ENCODE results near the gene FSD1.

FSD1 gene

DNA sequence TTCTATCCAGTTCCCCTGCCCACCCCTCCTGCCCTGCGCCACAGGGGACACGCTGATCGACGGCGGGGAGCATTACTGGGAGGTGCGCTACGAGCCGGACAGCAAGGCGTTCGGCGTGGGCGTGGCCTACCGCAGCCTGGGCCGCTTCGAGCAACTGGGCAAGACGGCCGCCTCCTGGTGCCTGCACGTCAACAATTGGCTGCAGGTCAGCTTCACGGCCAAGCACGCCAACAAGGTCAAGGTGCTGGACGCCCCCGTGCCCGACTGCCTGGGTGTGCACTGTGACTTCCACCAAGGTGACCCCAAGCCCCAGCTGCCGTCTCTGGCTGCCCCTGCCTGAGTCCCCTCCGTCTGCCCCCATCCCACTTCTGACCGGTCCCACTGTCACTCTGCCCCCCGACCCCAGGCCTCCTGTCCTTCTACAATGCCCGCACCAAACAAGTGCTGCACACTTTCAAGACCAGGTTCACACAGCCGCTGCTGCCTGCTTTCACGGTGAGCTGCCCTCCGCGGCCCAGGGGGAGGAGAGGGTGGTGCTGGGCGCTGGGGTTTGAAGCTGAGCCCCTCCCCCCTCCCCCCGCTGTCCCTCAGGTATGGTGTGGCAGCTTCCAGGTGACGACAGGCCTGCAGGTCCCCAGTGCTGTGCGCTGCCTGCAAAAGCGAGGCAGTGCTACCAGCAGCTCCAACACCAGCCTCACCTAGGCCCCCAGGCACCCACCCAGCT is 18.7 kb downstream of the FSD1 start:
- H3K9me2 ChIP-seq (ENCODE audit: low read depth, low read length): no peaks in the 10 kb centered on the region
- H3K36me3 ChIP-seq (ENCODE audit: insufficient read depth, low read length): no peaks in the 10 kb centered on the region
- H3K9me3 ChIP-seq (ENCODE audit: low read length): no peaks in the 10 kb centered on the region; the same call in 1 of the 2 replicates
- H3K4me1 ChIP-seq (ENCODE audit: insufficient read depth, low read length, severe bottlenecking): no peaks in the 10 kb centered on the region
- no peak overlapping the region for H2AFZ ChIP-seq (ENCODE audit: low read length)
- H3K79me2 ChIP-seq (ENCODE audit: insufficient read depth, low read length): no peaks in the 10 kb centered on the region
- no peak overlapping the region for H3K27ac ChIP-seq (ENCODE audit: low read depth, low read length, poor library complexity, severe bottlenecking)
- no peaks in the 10 kb centered on the region for H4K20me1 ChIP-seq (ENCODE audit: insufficient read depth, low read length)
- no peak overlapping the region for H3K4me3 ChIP-seq (ENCODE audit: low read depth, low read length, poor library complexity, severe bottlenecking)
- no peak overlapping the region for H3K9ac ChIP-seq (ENCODE audit: low read length)
- H3F3A ChIP-seq (ENCODE audit: insufficient read depth, low read length): no peaks in the 10 kb centered on the region
- H3K27me3 ChIP-seq (ENCODE audit: insufficient read depth, low read length): no peaks in the 10 kb centered on the region
- no peak for TF ChIP-seq EZH2 (IDR thresholded peaks at IDR 0.05; ENCODE audit: borderline replicate concordance, low read length)
- TF ChIP-seq, protein P1, sequence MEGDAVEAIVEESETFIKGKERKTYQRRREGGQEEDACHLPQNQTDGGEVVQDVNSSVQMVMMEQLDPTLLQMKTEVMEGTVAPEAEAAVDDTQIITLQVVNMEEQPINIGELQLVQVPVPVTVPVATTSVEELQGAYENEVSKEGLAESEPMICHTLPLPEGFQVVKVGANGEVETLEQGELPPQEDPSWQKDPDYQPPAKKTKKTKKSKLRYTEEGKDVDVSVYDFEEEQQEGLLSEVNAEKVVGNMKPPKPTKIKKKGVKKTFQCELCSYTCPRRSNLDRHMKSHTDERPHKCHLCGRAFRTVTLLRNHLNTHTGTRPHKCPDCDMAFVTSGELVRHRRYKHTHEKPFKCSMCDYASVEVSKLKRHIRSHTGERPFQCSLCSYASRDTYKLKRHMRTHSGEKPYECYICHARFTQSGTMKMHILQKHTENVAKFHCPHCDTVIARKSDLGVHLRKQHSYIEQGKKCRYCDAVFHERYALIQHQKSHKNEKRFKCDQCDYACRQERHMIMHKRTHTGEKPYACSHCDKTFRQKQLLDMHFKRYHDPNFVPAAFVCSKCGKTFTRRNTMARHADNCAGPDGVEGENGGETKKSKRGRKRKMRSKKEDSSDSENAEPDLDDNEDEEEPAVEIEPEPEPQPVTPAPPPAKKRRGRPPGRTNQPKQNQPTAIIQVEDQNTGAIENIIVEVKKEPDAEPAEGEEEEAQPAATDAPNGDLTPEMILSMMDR (IDR thresholded peaks at IDR 0.05; ENCODE audit: low read length): no peak
- no peak overlapping the region for H3K4me2 ChIP-seq (ENCODE audit: low read length)

DNA sequence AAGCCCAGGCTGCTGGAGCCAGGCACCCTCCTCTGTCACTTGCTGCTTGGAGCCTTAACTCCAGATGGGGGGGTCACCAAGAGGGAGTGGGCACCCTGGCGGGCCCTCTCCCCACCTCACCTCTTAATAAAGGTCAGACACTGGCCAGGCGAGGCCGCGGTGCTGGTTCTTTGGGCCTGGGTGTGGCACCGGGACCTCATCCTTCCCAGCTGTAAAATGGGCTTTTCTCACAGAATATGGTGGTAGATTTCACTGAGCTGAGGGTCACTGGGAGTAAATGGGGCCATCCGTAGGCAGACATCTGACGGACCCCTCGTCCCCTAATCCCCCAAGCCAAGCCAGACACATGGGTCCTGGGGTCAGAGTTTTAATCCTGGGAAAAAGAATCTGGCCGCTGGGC is 19.3 kb downstream of the FSD1 start:
- Histone ChIP-seq H3K27me3 (ENCODE audit: insufficient read depth, low read length) (no peaks in the 10 kb centered on the region), H3K36me3 (ENCODE audit: insufficient read depth, low read length) (no peaks in the 10 kb centered on the region), H3K4me1 (ENCODE audit: insufficient read depth, low read length, severe bottlenecking) (no peaks in the 10 kb centered on the region), H3F3A (ENCODE audit: insufficient read depth, low read length) (no peaks in the 10 kb centered on the region), H3K9ac (ENCODE audit: low read length) (no peak overlapping the region), H3K79me2 (ENCODE audit: insufficient read depth, low read length) (no peaks in the 10 kb centered on the region), H3K9me3 (ENCODE audit: low read length) (no peaks in the 10 kb centered on the region; the same call in 1 of the 2 replicates), H3K4me2 (ENCODE audit: low read length) (no peak overlapping the region), H4K20me1 (ENCODE audit: insufficient read depth, low read length) (no peaks in the 10 kb centered on the region), H3K4me3 (ENCODE audit: low read depth, low read length, poor library complexity, severe bottlenecking) (no peak overlapping the region), H3K27ac (ENCODE audit: low read depth, low read length, poor library complexity, severe bottlenecking) (no peak overlapping the region), H2AFZ (ENCODE audit: low read length) (no peak overlapping the region), H3K9me2 (ENCODE audit: low read depth, low read length) (no peaks in the 10 kb centered on the region)
- no peak for TF ChIP-seq EZH2 (IDR thresholded peaks at IDR 0.05; ENCODE audit: borderline replicate concordance, low read length)

DNA sequence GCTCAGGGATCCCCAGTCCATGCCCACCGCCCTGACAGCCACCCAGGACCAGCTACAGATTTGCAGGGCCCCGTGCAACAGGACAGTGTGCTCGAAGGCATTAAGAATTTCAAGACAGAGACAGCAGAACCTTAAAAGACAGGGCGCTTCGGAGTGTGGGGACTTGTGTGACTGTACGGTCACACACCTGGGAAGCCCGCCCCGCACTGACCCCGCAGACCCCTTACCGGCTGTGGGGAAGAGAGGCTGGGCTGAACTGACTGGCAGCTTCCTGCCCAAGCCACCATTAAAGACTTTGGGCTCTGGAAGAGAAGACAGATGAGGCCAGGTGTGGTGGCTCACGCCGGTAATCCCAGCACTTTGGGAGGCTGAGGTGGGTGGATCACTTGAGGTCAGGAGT is 19.8 kb downstream of the FSD1 start:
- Histone ChIP-seq H3K9me2 (ENCODE audit: low read depth, low read length) (no peaks in the 10 kb centered on the region), H3F3A (ENCODE audit: insufficient read depth, low read length) (no peaks in the 10 kb centered on the region), H3K9ac (ENCODE audit: low read length) (no peak overlapping the region), H3K4me1 (ENCODE audit: insufficient read depth, low read length, severe bottlenecking) (no peaks in the 10 kb centered on the region), H3K27ac (ENCODE audit: low read depth, low read length, poor library complexity, severe bottlenecking) (no peak overlapping the region), H4K20me1 (ENCODE audit: insufficient read depth, low read length) (no peaks in the 10 kb centered on the region), H3K79me2 (ENCODE audit: insufficient read depth, low read length) (no peaks in the 10 kb centered on the region), H3K36me3 (ENCODE audit: insufficient read depth, low read length) (no peaks in the 10 kb centered on the region), H2AFZ (ENCODE audit: low read length) (no peak overlapping the region), H3K27me3 (ENCODE audit: insufficient read depth, low read length) (no peaks in the 10 kb centered on the region), H3K9me3 (ENCODE audit: low read length) (no peaks in the 10 kb centered on the region; the same call in 1 of the 2 replicates), H3K4me3 (ENCODE audit: low read depth, low read length, poor library complexity, severe bottlenecking) (no peak overlapping the region), H3K4me2 (ENCODE audit: low read length) (no peak overlapping the region)
- TF ChIP-seq, protein P1 (IDR thresholded peaks at IDR 0.05; ENCODE audit: low read length): no peak
- TF ChIP-seq EZH2 (IDR thresholded peaks at IDR 0.05; ENCODE audit: borderline replicate concordance, low read length): no peak

All from OCI-LY1 (cell line).